EL (cell line): Measurements from ENCODE around the gene TBC1D16.

Experiments used
- DNase-seq: peaks from one replicate; pipeline ENCODE4 v3.0.0-alpha.2; 2016

Gene TBC1D16

GRCh38 chr17:79948945-79949655, 86.6 kb downstream of the TBC1D16 start:
- no peak for DNase-seq

DNA sequence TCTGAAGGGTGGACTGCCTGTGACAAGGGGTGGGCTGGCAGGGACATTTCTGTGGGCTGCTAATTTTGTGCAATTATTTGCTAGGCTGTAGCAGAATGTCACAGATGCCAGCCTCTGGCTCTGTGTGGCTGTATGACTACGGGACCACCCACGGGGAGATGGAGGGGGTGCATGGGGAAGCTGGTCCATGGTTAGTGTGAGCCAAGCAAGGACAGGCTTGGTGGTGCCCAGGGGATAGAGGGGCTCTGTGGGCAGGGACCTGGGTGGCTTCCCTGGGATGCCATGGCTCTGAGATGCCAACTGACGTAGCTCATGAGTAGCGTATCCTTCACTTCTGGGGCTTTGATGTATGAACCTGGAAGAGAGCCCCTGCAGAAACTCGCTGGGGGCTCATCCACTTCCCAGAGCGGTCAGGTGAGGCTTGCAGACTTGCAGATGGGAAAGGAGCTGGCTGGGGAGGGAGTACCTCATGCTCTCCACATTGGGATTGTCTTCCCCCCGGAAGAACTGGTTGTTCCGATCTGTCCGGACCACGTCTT, 87.2 kb downstream of the TBC1D16 start:
- no peak for DNase-seq

DNA sequence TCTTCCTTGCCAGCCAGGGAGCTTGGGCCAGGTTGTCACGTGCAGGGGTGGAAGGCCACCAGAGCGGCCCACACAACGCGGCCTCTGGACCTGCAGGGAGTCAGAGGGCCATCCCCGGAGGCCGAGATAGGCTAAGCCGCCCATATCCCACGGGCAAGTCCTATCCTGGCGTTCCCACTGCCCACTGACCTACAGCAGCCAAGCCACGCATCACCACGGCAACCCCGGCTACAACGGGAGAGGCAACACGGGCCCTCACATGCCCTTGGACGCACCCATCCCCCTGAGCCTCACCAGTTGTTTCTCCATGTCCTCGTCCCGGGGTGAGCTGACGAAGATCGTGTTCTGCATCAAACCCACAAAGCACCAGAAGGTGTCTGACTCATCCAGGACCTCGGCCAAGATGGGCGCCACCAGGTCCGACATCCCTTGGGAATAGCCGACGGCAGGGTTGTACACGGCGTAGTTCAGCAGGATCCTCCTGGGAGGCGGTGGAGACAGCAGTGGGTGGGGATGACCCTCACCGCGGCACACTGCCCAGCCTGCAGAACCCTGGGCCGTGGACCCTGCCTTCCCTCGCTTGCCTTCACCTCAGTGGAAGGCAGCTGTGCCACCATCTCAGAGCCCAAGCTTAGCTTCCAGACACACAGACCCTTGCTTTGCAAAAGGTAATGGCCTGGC, 88.2 kb downstream of the TBC1D16 start:
- DNase-seq, result no peak

- no peak for DNase-seq
Measured at GRCh38 chr17:79946352-79947231, 89.1 kb downstream of the TBC1D16 start.

GRCh38 chr17:79945591-79946255, 89.9 kb downstream of the TBC1D16 start:
- DNase-seq, result no peak

- no peak for DNase-seq
Measured at GRCh38 chr17:79944821-79945391, 90.8 kb downstream of the TBC1D16 start.

DNA sequence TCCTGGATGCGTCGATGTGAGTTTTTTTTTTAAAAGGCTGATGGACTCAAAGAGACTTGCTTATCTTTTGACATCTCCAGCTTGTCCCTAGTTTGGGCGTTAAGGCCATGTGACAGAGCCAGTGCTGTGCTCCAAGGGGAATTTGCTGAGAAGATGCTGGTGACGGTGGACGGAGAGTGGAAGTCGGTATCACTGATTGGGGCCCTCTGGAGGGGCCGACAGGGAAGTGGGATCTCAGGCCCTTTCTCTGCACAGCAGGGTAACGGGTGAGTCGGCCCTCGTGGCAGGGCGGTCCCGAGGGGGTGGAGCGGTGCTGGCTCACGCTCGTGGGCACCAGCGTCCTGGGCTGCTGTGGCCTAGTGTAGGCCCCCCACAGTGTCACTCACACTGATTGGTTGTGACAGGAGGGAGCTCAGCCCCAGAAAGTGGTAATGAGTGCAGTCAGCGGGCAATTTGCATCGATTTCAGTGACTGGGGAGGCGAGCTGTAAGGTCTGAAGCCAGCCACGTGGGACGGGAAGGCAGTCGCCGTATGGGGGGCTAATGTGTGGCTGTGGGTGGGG, 91.3 kb downstream of the TBC1D16 start:
- DNase-seq, result no peak

DNA sequence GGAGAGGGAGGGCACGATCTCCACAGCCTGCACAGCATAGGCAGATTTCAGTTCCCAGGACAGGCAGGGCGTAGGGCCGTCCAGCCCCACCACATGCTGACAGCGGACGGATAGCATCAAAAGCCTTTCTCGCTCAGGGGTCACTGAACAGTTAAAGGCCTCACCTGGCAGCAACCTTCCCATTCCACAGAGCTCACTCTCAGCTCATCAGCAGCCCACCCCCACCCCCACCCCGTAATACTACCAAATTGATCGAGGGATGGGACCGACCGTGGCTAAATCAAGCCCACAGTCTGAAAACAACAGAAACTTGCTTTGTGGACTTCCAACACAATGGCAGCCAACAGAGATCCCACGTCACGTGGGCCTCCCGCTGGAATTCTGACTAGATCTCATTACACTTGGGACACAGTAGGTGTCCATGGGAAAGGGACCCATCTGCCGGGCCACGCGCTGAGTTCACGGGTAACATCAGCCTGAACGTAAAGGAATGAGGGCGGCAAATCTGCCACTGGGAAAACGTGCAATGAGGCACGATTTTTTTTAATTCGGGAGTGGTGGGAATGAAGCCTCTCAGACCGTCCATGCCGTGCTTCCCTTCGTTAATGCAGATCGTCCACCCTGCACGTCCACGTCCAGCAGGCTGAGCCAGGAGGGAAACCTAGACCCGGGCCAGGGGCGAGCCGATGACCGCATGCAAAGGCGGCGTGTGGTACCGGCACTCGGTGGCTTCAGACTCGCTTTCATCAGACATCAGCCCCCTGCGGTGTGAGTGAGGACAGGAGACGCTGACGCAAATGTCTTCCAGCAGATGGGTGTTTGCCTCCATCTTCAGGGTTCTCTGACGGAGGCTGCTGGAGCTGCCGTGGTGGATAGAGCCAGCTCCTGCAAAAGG, 92.1 kb downstream of the TBC1D16 start:
- no peak for DNase-seq

GRCh38 chr17:79942591-79943346, 92.9 kb downstream of the TBC1D16 start:
- DNase-seq, result peak; percentile 77

DNA sequence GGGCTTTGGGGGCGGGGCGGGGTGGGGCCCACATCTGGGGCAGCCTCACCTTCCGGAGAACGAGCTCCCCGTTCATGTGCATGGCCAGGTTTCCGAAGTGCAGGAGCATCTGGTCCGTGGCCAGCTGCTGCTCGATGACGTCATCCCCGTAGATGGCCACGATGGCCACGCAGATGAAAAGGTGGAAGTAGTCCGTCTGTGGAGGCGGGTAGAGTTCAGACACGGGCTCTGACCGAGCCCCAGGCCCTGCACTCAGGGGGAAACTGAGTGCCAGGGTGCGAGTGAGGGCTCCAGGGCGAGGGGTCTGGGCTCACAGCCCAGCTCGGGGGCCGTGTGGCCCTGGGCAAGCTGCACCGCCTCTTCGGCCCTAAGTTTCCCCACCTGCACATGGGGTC, 93.7 kb downstream of the TBC1D16 start:
- DNase-seq, result no peak

GRCh38 chr17:79941088-79942010, 94.3 kb downstream of the TBC1D16 start:
- DNase-seq, result no peak

- no peak for DNase-seq
Measured at GRCh38 chr17:79940459-79941087, 95.1 kb downstream of the TBC1D16 start.

DNA sequence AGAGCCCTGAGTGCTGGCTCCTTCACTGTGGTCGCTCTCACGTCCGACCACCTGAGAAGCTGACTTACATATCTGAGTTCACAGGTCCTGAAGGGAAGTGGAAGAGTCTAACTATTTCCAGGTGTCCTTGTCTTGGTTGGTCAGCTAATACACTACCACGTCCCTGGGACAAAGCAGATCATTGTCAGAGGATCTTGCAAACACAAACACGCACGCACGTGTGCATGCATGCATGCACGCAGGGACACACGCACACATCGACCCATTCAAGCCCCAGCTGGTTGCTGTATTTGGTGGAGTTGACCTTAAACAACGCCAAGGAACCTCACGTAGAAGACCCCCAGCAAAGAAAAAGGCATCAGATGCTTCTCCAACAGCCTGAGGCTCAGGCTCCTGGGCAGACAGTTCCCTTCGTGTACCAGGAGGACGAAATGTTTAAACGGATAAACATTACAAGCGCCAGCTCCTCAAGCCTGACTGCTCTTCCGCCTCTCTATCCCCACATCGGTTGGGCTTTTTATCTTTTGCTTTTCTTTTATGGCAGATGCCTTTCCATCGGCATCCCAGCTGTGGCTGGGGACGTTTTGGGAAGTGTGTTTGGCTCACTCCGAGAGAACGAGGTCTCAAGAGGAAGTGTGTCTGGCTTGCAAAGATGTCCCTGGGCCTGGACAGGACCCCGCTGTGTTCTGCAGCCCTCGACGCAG, 95.8 kb downstream of the TBC1D16 start:
- DNase-seq, result no peak

DNA sequence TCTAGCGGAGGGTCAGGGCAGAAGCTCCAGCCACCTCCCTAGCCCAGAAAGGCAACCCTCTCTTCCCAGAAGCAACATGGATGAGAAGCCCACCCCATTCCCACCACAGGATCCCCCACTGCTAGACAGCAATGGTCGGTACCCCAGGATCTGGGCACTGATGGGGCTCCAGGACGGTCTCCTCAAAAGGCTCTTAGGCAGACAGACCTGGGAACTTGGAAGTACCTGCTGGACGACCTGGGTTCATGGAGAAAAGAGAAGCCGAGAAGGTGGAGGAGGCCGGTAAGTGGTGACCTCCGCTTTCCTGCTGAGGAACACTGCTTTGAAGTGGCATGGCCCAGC, 96.6 kb downstream of the TBC1D16 start:
- no peak for DNase-seq

- no peak for DNase-seq
Measured at GRCh38 chr17:79938336-79939093, 97.2 kb downstream of the TBC1D16 start.

DNA sequence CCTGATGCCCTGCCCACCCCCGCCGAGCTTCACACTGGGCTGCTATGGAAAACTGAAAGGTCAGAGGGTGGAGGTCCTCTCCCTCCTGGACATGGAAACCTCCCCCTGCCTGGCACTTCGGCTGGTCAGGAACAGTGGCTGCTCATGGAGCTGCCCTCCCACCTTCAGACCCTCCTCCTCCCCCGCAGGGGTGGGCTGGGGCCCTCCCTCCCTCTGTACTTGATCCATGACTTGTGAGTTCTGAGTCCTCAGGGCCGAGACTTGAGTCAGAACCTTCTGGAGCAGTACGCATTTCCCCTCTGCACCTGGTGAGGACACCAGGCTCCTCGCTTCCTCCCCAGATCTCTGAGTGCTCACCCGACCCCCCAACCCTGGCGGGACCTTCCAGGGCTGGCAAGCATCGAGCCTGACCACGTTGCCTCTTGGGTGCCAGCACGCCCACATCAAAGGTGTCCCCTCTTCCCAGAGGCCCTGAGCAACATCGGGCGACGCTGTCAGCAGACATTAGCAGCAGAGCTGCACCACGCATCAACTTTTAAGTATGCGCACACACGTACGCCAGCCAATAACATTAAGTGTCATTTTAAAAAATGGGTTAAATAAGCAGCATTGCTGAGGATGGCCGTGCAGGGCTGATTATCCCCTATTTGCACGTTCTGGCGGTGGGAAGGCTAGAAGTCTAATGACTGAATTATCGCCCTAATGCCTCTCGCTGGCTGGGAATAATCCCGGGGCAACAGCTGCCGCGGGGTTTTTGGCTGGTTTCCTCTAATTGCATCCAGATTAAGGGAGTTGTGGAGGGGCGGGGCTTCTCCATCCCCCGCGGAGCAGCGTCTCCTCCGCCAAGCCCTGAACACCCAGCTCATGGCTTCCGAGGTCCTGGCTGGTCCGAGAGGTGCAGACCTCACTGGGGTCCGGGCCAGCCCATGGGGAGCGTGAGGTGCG, 98.0 kb downstream of the TBC1D16 start:
- DNase-seq, result no peak
